BJ (cell line): ENCODE data around the gene FAM114A2. TPM values are rescaled to one million over a fixed set of nuclear protein-coding genes. Genes with fewer than 3 reads are reported as not detected.

ENCODE experiments used
- CTCF ChIA-PET: fragments of 350-600 bp; formaldehyde crosslinking; extraction: SDS; loops from one replicate; lab custom pipeline; 2021; ENCODE audit warnings: antibody characterized with exemption, inconsistent platforms; lab: Yijun Ruan, JAX
- POLR2A ChIA-PET: fragments of 300-600 bp; sonication (Branson Sonifier 250); formaldehyde crosslinking; extraction: SDS; loops from one replicate; lab custom pipeline; 2021; ENCODE audit warnings: antibody characterized with exemption; lab: Charles Lee
- DNase-seq: peaks from one replicate; pipeline ENCODE4 v3.0.0-alpha.2; 2011; ENCODE audit warnings: low read depth
- H3K27me3 ChIP-seq: 2 replicates; pipeline ENCODE4 v1.6.0; 2011; ENCODE audit warnings: low read length; ENCODE audit not compliant: control insufficient read depth, insufficient read depth
- H3K36me3 ChIP-seq: 2 replicates; pipeline ENCODE4 v1.5.1; 2011; ENCODE audit warnings: low read length; ENCODE audit not compliant: control insufficient read depth, insufficient read depth
- H3K4me3 ChIP-seq: 2 replicates; pipeline ENCODE4 v1.5.1; 2011; ENCODE audit warnings: low read depth, mild to moderate bottlenecking, control low read depth, low read length
- CTCF ChIP-seq: IDR thresholded peaks from 2 replicates; pipeline ENCODE4 v1.5.1; 2011; ENCODE audit warnings: low read depth, mild to moderate bottlenecking, control low read depth, inconsistent platforms, low read length, moderate library complexity; ENCODE audit not compliant: insufficient read depth
- polyA plus RNA-seq: library from polyadenylated mRNA; depleted of rRNA; stranded (reverse); fragments of >200 nt; gene quantifications from 2 replicates; pipeline ENCODE4 v1.2.3, GENCODE V29; 2011

Gene FAM114A2
- polyA plus RNA-seq, 1 experiment, result 12.1 TPM

DNA sequence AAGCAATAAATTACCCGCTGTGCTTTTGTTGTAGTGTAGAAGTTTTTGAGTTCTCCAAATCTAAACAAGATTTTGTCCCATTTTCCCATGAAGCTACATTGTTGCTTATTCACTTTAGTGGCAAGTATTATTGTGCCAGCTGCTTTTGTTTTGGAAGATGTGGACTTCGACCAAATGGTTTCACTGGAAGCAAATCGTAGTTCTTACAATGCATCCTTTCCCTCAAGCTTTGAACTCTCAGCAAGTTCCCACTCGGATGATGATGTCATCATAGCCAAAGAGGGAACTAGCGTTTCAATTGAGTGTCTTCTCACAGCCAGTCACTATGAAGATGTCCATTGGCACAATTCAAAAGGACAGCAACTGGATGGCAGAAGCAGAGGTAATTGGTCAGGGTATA is 10.9 kb upstream of the FAM114A2 start:
- TF ChIP-seq CTCF, result no peak
- Histone ChIP-seq H3K27me3 (no peaks in the 10 kb centered on the region), H3K36me3 (no peaks in the 10 kb centered on the region), H3K4me3 (no peak overlapping the region)
- ChIA-PET POLR2A (no interaction called here), CTCF (interaction anchor here (1.0 kb wide), 1 partner anchor 9 kb away, joined by 3 read pairs; no protein-coding TSS in a partner anchor)
- DNase-seq, result no peak

DNA sequence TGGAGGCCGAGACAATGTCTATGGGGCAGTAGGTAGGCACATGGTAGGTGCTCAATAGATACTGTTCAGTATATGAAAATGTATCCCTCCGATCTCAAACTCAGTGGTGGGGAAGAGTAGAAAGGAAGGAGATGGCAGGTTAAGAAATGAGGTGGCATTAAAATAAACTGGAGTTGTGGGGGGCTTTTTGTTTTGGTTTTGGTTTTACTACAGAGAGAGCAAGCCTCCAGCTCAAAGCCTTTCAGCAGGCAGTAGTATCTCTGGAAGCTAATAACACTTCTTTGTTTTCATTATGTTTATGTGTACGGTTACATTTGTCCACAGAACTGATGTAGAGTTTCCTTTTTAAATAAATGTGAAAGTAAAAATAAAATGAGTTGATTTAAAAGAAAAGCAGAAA is 8.6 kb upstream of the FAM114A2 start:
- H3K4me3 ChIP-seq, result no peak overlapping the region
- no peak for DNase-seq
- CTCF ChIA-PET, result no interaction called here
- POLR2A ChIA-PET, result no interaction called here
- H3K36me3 ChIP-seq, result no peaks in the 10 kb centered on the region
- no peak for TF ChIP-seq CTCF
- H3K27me3 ChIP-seq, result no peaks in the 10 kb centered on the region

DNA sequence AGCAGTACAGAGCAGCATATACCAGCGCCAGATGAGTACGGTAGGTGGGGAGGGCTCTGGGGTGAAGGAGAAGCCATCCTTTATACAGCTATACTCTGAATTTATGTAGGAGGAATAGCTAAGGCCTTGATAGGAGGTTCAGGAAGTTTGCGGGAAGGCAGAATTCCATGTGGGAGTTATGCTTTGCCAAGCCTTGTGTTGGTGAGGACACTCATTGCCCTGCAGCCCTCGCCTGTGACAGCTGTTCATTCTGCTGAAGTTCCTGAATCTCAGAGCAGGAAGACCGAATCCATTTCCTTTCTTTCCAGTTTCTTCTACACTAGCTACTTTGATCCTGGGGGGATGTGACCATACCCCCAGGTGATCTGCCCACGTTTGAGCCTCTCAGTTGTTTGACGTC is 7.8 kb upstream of the FAM114A2 start:
- Histone ChIP-seq H3K4me3 (no peak overlapping the region), H3K27me3 (no peaks in the 10 kb centered on the region), H3K36me3 (no peaks in the 10 kb centered on the region)
- no peak for TF ChIP-seq CTCF
- CTCF ChIA-PET, result interaction anchor here (0.7 to 1.4 kb wide), 2 partner anchors 12 to 359 kb away, joined by 3 read pairs; no protein-coding TSS in a partner anchor
- POLR2A ChIA-PET, result no interaction called here
- DNase-seq, result no peak

- no peak overlapping the region for H3K4me3 ChIP-seq
- H3K36me3 ChIP-seq, result no peaks in the 10 kb centered on the region
- H3K27me3 ChIP-seq, result no peaks in the 10 kb centered on the region
- POLR2A ChIA-PET, result no interaction called here
- DNase-seq, result no peak
- TF ChIP-seq CTCF, result no peak
- CTCF ChIA-PET, result interaction anchor here (0.6 to 1.3 kb wide), 3 partner anchors 10 to 360 kb away, joined by 3 read pairs; no protein-coding TSS in a partner anchor
These were observed 5.9 kb upstream of the FAM114A2 start for GRCh38 chr5:154044581-154044980.

GRCh38 chr5:154044099-154044498 is 5.4 kb upstream of the FAM114A2 start:
- CTCF ChIA-PET, result no interaction called here
- Histone ChIP-seq H3K4me3 (no peak overlapping the region), H3K36me3 (no peaks in the 10 kb centered on the region), H3K27me3 (no peaks in the 10 kb centered on the region)
- POLR2A ChIA-PET, result no interaction called here
- no peak for TF ChIP-seq CTCF
- DNase-seq, result no peak
